H1 (cell line): ENCODE data around the gene CTF1. TPM values are rescaled to one million over a fixed set of nuclear protein-coding genes. Genes with fewer than 3 reads are reported as not detected.

Experiments used
- CTCF ChIA-PET: fragments of 300-600 bp; sonication (Branson Sonifier 250); formaldehyde crosslinking; loops from one replicate; lab custom pipeline; 2021; ENCODE audit not compliant: partially characterized antibody; lab: Charles Lee
- POLR2A ChIA-PET: fragments of 300-600 bp; sonication (Branson Sonifier 250); formaldehyde crosslinking; loops from one replicate; lab custom pipeline; 2021; ENCODE audit warnings: inconsistent platforms; ENCODE audit not compliant: partially characterized antibody; lab: Charles Lee
- DNase-seq, 2 experiments: peaks; one replicate each; pipeline versions ENCODE4 v3.0.0 to v3.0.0-alpha.2; 2010 to 2022; ENCODE audit warnings: low spot score in 2 of 2, low read depth in 1 of 2, mixed read lengths in 1 of 2
- FAIRE-seq: peaks from 2 replicates; lab custom pipeline; 2011; peaks lifted over from hg19 to GRCh38; lab: Jason Lieb, UNC
- H2AFZ ChIP-seq: 2 replicates; pipeline ENCODE4 v1.8.1; 2012; ENCODE audit warnings: low read length, inconsistent platforms
- H2AK5ac ChIP-seq: 2 replicates; pipeline ENCODE4 v1.6.1; 2013; ENCODE audit warnings: low read depth, low read length
- H2BK120ac ChIP-seq: replicated peaks from 2 replicates; pipeline ENCODE3; 2013; ENCODE audit warnings: low read depth, low read length, inconsistent platforms
- H2BK12ac ChIP-seq: 2 replicates; pipeline ENCODE4 v1.6.1; 2013; ENCODE audit warnings: low read depth, low read length
- H2BK15ac ChIP-seq: 2 replicates; pipeline ENCODE4 v1.6.1; 2013; ENCODE audit warnings: low read length
- H2BK20ac ChIP-seq: 2 replicates; pipeline ENCODE4 v1.6.1; 2013; ENCODE audit warnings: low read length
- H2BK5ac ChIP-seq: 2 replicates; pipeline ENCODE4 v1.6.1; 2013; ENCODE audit warnings: low read depth, low read length
- H3K14ac ChIP-seq: 2 replicates; pipeline ENCODE4 v1.6.1; 2013; ENCODE audit warnings: inconsistent platforms; ENCODE audit not compliant: insufficient read length
- H3K18ac ChIP-seq: 2 replicates; pipeline ENCODE4 v1.6.1; 2013; ENCODE audit warnings: low read length; ENCODE audit errors: extremely low read depth
- H3K23ac ChIP-seq: 2 replicates; pipeline ENCODE4 v1.6.1; 2013; ENCODE audit warnings: inconsistent platforms; ENCODE audit not compliant: insufficient read length
- H3K23me2 ChIP-seq: 2 replicates; pipeline ENCODE4 v1.6.1; 2013; ENCODE audit warnings: low read depth, low read length
- H3K27ac ChIP-seq: 2 replicates; pipeline ENCODE4 v1.6.1; 2011; ENCODE audit warnings: low read depth, low read length, inconsistent platforms
- H3K27me3 ChIP-seq, 4 experiments: replicated peaks in 1 of 4; 1 replicate in 1 of 4; 2 replicates in 3 of 4; pipeline versions ENCODE4 v1.6.1 to v1.8.1; 2011 to 2013; ENCODE audit warnings: low read length in 3 of 4, mild to moderate bottlenecking in 3 of 4, inconsistent platforms in 2 of 4, mixed read lengths in 2 of 4, moderate library complexity in 1 of 4; ENCODE audit not compliant: control insufficient read depth in 3 of 4, insufficient read depth in 3 of 4; ENCODE audit errors: extremely low read depth in 1 of 4
- H3K36me3 ChIP-seq, 4 experiments: 2 replicates each; pipeline versions ENCODE4 v1.6.1 to v1.8.1; 2011 to 2013; ENCODE audit warnings: mild to moderate bottlenecking in 4 of 4, low read length in 3 of 4, moderate library complexity in 2 of 4, control low read depth in 1 of 4, inconsistent platforms in 1 of 4; ENCODE audit not compliant: insufficient read depth in 4 of 4, control insufficient read depth in 2 of 4
- H3K4ac ChIP-seq: replicated peaks from 2 replicates; pipeline ENCODE3; 2013; ENCODE audit warnings: low read length, low read depth, mixed read lengths, inconsistent platforms; ENCODE audit not compliant: insufficient read length
- H3K4me1 ChIP-seq, 4 experiments: replicated peaks in 1 of 4; 1 replicate in 1 of 4; 2 replicates in 3 of 4; pipeline versions ENCODE4 v1.6.1 to v1.8.1; 2011 to 2013; ENCODE audit warnings: low read length in 3 of 4, inconsistent platforms in 2 of 4, mixed read lengths in 1 of 4; ENCODE audit not compliant: insufficient read depth in 4 of 4, control insufficient read depth in 3 of 4
- H3K4me2 ChIP-seq, 2 experiments: 2 replicates each; pipeline versions ENCODE4 v1.6.1 to v1.8.1; 2011 to 2013; ENCODE audit warnings: low read depth in 2 of 2, low read length in 2 of 2, control low read depth in 1 of 2, inconsistent platforms in 1 of 2, mild to moderate bottlenecking in 1 of 2; ENCODE audit not compliant: insufficient read depth in 1 of 2
- H3K4me3 ChIP-seq, 4 experiments: fragments of 200-600, 300-600 bp in 1 of 4; sonication (generic), shearing (Covaris generic), sonication (Bioruptor Twin) in 1 of 4; 2 replicates each; pipeline versions ENCODE4 v1.5.1 to v1.8.1; 2011 to 2016; ENCODE audit warnings: low read length in 4 of 4, low read depth in 3 of 4, control low read depth in 2 of 4, inconsistent platforms in 2 of 4, mild to moderate bottlenecking in 2 of 4, mixed read lengths in 1 of 4, moderate library complexity in 1 of 4; ENCODE audit not compliant: insufficient read depth in 2 of 4; ENCODE audit errors: extremely low read depth in 1 of 4
- H3K56ac ChIP-seq: replicated peaks from 2 replicates; pipeline ENCODE3; 2013; ENCODE audit warnings: low read depth, mild to moderate bottlenecking, mixed read lengths, low read length, inconsistent platforms; ENCODE audit not compliant: insufficient read length
- H3K79me1 ChIP-seq: 2 replicates; pipeline ENCODE4 v1.6.1; 2013; ENCODE audit warnings: low read depth, low read length, control low read depth
- H3K79me2 ChIP-seq, 2 experiments: 2 replicates each; pipeline versions ENCODE4 v1.6.1 to v1.8.1; 2012 to 2013; ENCODE audit warnings: low read length in 2 of 2, mild to moderate bottlenecking in 2 of 2, inconsistent platforms in 1 of 2; ENCODE audit not compliant: insufficient read depth in 2 of 2, control insufficient read depth in 1 of 2
- H3K9ac ChIP-seq, 4 experiments: replicated peaks in 1 of 4; 1 replicate in 1 of 4; 2 replicates in 3 of 4; pipeline versions ENCODE4 v1.6.1 to v1.8.1; 2011 to 2013; ENCODE audit warnings: low read depth in 3 of 4, low read length in 3 of 4, control low read depth in 2 of 4, mild to moderate bottlenecking in 2 of 4, moderate library complexity in 2 of 4, inconsistent platforms in 1 of 4; ENCODE audit errors: extremely low read depth in 1 of 4
- H3K9me3 ChIP-seq, 2 experiments: 2 replicates each; pipeline versions ENCODE4 v1.6.1 to v1.8.1; 2012 to 2013; ENCODE audit warnings: mild to moderate bottlenecking in 2 of 2, moderate library complexity in 2 of 2, control low read depth in 1 of 2, inconsistent platforms in 1 of 2, low read depth in 1 of 2, low read length in 1 of 2, mixed read lengths in 1 of 2; ENCODE audit not compliant: insufficient read depth in 2 of 2
- H4K20me1 ChIP-seq, 2 experiments: replicated peaks in 1 of 2; 2 replicates each; pipeline versions ENCODE3 to v1.8.1; 2011 to 2013; ENCODE audit warnings: inconsistent platforms in 2 of 2, low read length in 2 of 2, mild to moderate bottlenecking in 1 of 2; ENCODE audit not compliant: insufficient read depth in 2 of 2, control insufficient read depth in 1 of 2
- H4K5ac ChIP-seq: 2 replicates; pipeline ENCODE4 v1.6.1; 2013; ENCODE audit warnings: low read length, low read depth, mixed read lengths, inconsistent platforms; ENCODE audit not compliant: insufficient read length
- H4K8ac ChIP-seq: 2 replicates; pipeline ENCODE4 v1.8.0; 2013; ENCODE audit warnings: mild to moderate bottlenecking, moderate library complexity, low read length, inconsistent platforms; ENCODE audit not compliant: insufficient read depth; ENCODE audit errors: extremely low read depth
- H4K91ac ChIP-seq: replicated peaks from 2 replicates; pipeline ENCODE3; 2013; ENCODE audit warnings: low read length, mixed read lengths, inconsistent platforms; ENCODE audit not compliant: insufficient read length
- GTF2F1 ChIP-seq: IDR thresholded peaks from 2 replicates; pipeline ENCODE4 v1.6.1; 2012; ENCODE audit warnings: low read depth, low read length, improper control_type of control experiment, borderline replicate concordance
- WGBS, 2 experiments: shearing (Covaris generic) in 1 of 2; methylation state at CpG; one replicate each; pipeline versions ENCODE4 v1.1.6 to v1.1.7; 2013 to 2015; ENCODE audit warnings: low lambda C conversion rate in 2 of 2, mixed read lengths in 2 of 2, inconsistent platforms in 1 of 2, low coverage in 1 of 2, missing lambda C conversion rate in 1 of 2; ENCODE audit not compliant: insufficient replicate concordance in 2 of 2, insufficient coverage in 1 of 2, insufficient read length in 1 of 2; ENCODE audit errors: extremely low coverage in 1 of 2, missing lambda C conversion rate in 1 of 2; 5-methylcytosine and 5-hydroxymethylcytosine counted together
- polyA plus RNA-seq, 7 experiments: library from polyadenylated mRNA; depleted of rRNA in 3 of 7; stranded (reverse) in 5 of 7; unstranded in 2 of 7; fragments of >200 nt in 5 of 7; fragments of 200-250 nt in 2 of 7; gene quantifications; 1 replicate in 5 of 7; 2 replicates in 1 of 7; 4 replicates in 1 of 7; pipeline versions ENCODE4 v1.2.1 to v1.2.3, GENCODE V29; 2011 to 2013; ENCODE audit warnings: missing spikeins in 2 of 7, mixed read lengths in 2 of 7
- total RNA-seq: library from RNA; stranded (reverse); fragmentation: NEBNext Ultra II Directional; extraction: Animal tissue kit (Norgen Biotek cat#: 25700); gene quantifications from 2 replicates; pipeline ENCODE4 v1.2.1, GENCODE V29; 2021

The CTF1 gene
- total and polyA plus RNA-seq, 2 of the 8 experiments (the other 6 are each of a cell fraction or from before 2014, with no cell fraction given): 0.97 to 3.4 TPM

DNA sequence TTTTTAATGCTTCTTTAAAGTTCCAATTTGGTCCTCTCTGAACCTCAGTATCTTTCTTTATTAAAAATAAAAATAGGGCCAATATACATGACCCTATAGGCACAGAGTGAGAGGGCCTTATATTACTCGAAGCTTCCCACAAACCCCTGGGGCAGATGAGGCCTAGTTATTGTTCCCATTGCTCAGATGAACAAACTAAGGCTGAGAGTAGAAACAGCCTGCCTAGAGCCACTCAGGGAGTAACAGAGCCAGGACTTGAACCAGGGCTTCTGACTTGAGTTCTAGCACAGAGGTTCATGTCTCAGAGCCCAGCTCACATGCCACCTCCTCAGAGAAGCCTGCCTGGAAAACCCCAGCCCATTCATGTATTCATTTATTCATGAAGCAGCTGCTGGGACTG lies 10.3 kb upstream of the CTF1 start:
- no peak overlapping the region for H2BK120ac ChIP-seq
- H2BK15ac ChIP-seq: no peak overlapping the region
- no peak overlapping the region for H3K27ac ChIP-seq
- no peak overlapping the region for H4K5ac ChIP-seq
- H4K20me1 ChIP-seq: peaks cover 5 to 6% of the 10 kb centered on the region in 2 experiments
- POLR2A ChIA-PET: interaction anchor here (1.0 to 4.3 kb wide), 3 partner anchors 10 to 40 kb away, joined by 3 to 40 read pairs (median 3); no protein-coding TSS in a partner anchor
- no peak overlapping the region for H3K4ac ChIP-seq
- H3K4me2 ChIP-seq: no peak overlapping the region
- no peak for TF ChIP-seq GTF2F1
- no peak for FAIRE-seq
- no peak overlapping the region for H3K18ac ChIP-seq
- H3K79me2 ChIP-seq: no peaks in the 10 kb centered on the region
- H3K9ac ChIP-seq: no peak overlapping the region
- no peak overlapping the region for H4K8ac ChIP-seq
- H2BK12ac ChIP-seq: no peak overlapping the region
- peaks cover 0 to 5% (median 0%) of the 10 kb centered on the region in 4 experiments; a peak in 3 of 8 replicates for H3K36me3 ChIP-seq
- no peak overlapping the region for H3K14ac ChIP-seq
- no peak overlapping the region for H3K23ac ChIP-seq
- H3K4me3 ChIP-seq: no peak overlapping the region
- peaks cover 4% of the 10 kb centered on the region; the same call in 1 of the 2 replicates for H3K79me1 ChIP-seq
- no peak for DNase-seq
- no peaks in the 10 kb centered on the region for H3K23me2 ChIP-seq
- 93% methylated on average over 1 of the region's 1 CpG; no CpG with 5 or more reads in 1 of the 2 experiments for WGBS, 2 experiments
- H3K27me3 ChIP-seq: no peaks in the 10 kb centered on the region
- no peak overlapping the region for H2BK5ac ChIP-seq
- no peak overlapping the region for H4K91ac ChIP-seq
- no peak overlapping the region for H2AFZ ChIP-seq
- H3K9me3 ChIP-seq: no peaks in the 10 kb centered on the region
- no peaks in the 10 kb centered on the region for H3K4me1 ChIP-seq
- CTCF ChIA-PET: interaction anchor here (0.9 kb wide), 1 partner anchor 16 kb away, joined by 3 read pairs; no protein-coding TSS in a partner anchor
- H2BK20ac ChIP-seq: no peak overlapping the region
- no peak overlapping the region for H2AK5ac ChIP-seq
- H3K56ac ChIP-seq: no peak overlapping the region
